Midbrain (tissue), 1 donor: ENCODE data around the gene MYL7.

Experiments
- DNase-seq: peaks from one replicate; lab custom pipeline; 2025; lab: John Stamatoyannopoulos, UW

Gene MYL7

GRCh38 chr7:44100458-44101302 is 40.5 kb downstream of the MYL7 start:
- DNase-seq: no peak

DNA sequence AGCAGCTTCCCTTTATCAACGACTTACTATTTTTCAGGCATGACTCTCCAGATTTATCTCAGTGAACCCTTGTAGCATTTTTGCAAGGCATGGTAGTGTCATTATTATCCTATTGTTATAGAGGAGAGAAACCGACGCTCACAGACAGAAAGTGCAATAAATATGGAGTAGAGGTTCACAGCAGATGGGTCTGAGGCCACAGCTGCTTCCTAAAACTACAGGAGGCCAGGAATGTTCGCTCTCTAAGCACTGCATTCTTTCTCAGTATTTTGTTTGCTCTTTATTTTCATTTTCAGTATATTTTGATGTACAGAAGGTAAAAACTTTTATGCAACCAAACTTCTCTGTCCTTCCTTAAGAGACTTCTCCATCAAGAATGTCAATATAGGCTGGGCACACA is 41.5 kb downstream of the MYL7 start:
- no peak for DNase-seq

DNA sequence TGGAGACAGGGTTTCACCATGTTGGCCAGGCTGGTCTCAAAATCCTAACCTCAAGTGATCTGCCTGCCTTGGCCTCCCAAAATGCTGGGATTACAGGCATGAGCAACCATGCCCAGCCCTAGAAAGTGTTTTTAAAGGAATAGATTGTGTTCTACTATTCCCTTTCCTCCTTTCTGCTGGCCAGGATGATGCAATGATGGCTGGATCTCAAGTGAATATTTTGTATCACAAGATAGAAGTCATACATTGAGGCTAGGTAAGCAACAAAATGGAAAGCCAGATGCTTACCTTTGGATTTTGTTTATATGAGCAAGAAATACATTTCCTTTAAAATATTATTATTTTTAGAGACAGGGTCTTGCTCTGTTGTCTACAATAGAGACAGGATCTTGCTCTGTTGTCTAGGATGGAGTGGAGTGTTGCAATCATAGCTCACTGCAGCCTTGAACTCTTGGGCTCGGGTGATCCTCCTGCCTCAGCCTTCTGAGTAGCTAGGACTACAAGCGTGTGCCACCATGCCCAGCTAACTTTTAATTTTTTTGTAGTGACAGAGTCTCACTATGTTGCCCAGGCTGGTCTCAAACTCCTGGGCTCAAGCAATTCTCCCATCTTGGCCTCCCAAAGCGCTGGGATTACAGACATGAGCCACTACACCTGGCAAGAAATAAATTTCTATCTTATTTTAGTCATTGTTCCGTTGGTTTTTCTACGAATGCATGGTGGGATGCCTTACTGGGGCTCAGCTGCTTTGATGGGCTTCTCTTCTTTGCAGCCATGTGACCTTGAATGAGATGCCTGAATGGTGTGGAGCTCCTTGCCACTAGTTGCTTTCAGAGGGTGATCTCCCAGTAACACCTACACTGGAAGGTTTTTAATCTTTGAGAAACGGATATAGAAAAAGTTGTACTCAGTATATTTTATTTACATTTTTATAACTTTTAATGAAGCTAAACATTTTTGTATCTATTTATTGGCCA is 42.8 kb downstream of the MYL7 start:
- no peak for DNase-seq

GRCh38 chr7:44097064-44097932 is 43.8 kb downstream of the MYL7 start:
- DNase-seq: no peak

DNA sequence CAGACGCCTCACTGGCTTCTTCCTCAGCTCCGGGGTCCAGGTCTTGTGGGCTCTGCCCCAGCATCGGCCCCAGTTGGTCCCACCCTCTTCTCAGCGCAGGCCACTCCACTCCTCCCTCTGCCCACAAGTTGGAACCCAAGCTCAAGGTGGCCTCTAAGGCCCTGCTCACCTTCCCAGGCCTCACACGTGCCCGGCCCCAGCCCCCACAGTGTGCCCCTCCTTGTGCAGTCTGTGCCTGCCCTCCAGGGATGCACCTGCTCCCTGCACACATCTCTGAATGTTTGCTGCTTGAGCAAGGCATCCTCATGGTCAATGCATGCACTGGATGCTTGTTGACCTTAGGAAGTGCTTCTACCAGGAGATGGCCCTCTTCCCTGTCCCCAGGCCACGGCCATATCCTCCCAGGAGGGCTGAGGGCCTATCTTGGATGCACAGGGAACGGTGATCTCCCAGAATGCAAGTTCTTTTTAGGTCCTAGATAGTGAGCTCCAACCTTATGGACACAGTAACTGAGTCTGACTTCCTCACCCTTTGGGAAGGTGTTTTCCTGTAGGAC is 44.7 kb downstream of the MYL7 start:
- DNase-seq: no peak

DNA sequence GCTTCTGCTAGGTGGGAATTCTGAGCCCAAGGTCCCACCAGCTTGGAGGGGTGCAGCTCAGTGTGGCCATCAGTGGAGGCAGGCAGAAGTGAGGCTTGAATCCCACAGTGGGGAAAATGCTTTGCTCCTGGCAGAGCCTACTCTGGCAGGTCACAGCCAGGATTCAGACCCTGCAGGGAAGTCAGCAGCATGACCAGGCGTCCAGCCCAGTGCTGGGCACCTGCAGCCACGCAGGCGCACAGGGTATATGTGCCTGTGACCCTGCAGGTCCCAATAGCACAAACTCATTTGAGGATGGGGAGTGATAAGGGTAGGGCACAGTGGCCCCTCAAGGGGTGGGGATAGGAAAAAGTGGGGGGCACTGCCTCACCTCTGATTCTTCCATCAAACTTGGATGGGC is 45.4 kb downstream of the MYL7 start:
- no peak for DNase-seq

DNA sequence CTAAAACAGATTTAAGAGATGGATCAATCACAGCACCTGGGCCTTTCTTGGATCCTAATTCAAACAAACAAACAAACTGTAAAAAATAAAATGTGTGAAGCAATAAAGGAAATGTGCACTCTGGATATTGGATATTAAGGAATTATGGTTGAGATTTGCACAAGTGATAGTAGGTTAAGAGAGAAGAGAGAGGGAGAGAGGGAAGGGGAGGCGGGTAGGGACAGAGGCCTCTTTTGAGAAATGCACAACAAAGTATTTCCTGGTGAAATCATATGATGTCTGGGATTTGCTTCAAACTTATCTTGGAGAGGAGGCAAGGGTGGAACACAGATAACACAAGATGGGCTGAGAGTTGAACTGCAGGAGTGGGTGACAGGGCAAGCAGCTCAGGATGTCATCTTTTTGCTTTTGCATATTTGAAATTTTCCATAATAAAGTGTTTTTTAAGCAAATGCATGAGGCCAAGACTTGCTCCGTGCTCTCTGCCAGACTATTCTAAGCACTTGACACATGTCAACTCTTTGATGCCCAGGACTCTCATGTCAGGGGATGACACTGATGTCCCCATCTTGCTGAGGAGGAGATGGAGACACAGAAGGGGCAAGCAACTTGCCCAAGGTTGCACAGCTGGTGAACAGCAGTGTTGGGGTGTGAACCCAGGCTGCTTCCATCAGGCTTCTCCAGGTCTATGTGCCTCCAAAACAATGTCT is 46.1 kb downstream of the MYL7 start:
- no peak for DNase-seq

DNA sequence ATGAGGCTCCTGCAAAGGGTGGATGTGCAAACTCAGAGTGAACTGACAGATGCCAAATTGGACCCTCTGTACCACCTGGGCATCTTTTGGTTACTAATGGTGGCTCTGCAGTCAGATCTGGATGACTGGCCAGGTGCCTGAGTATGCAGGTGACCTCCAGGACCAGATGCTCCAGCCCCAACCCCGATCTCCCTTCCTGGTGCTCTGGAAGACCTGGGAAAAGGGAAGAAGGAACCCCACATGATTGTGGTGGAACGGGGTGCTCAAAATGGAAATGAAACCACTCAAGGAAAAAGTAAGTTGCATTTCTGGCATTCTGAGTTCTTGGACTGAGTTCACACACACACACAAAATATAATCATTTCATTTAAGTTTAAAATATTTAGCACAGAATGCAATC is 46.8 kb downstream of the MYL7 start:
- no peak for DNase-seq

GRCh38 chr7:44093102-44093641 is 48.0 kb downstream of the MYL7 start:
- no peak for DNase-seq
